CD14-positive monocyte (primary cell): ENCODE results near the gene NDUFB6. TPM values are rescaled to one million over a fixed set of nuclear protein-coding genes. Genes with fewer than 3 reads are reported as not detected.

Source experiments
- DNase-seq, 3 donors: peaks; one replicate each; pipeline ENCODE4 v3.0.0-alpha.2; 2011 to 2022
- H2AFZ ChIP-seq: 2 replicates; pipeline ENCODE4 v1.6.0; 2012; ENCODE audit warnings: mild to moderate bottlenecking, low read depth, low read length, inconsistent platforms; ENCODE audit not compliant: insufficient read depth, poor library complexity, severe bottlenecking
- H3K27ac ChIP-seq, 2 donors: 1 replicate in 1 of 2; 2 replicates in 1 of 2; pipeline ENCODE4 v1.5.1; 2012 to 2013; ENCODE audit warnings: low read length in 2 of 2, control low read depth in 1 of 2, inconsistent platforms in 1 of 2, low read depth in 1 of 2, mild to moderate bottlenecking in 1 of 2
- H3K27me3 ChIP-seq, 2 donors: one replicate each; pipeline versions ENCODE4 v1.6.0 to v1.6.1; 2011 to 2013; ENCODE audit warnings: low read length in 2 of 2; ENCODE audit not compliant: control insufficient read depth in 2 of 2, insufficient read depth in 2 of 2
- H3K36me3 ChIP-seq, 2 donors: replicated peaks in 1 of 2; 1 replicate in 1 of 2; 2 replicates in 1 of 2; pipeline versions ENCODE4 v1.5.1 to v1.6.1; 2012 to 2013; ENCODE audit warnings: low read length in 2 of 2, control low read depth in 1 of 2, inconsistent platforms in 1 of 2, mild to moderate bottlenecking in 1 of 2; ENCODE audit not compliant: insufficient read depth in 2 of 2, control insufficient read depth in 1 of 2
- H3K4me1 ChIP-seq, 2 donors: 1 replicate in 1 of 2; 2 replicates in 1 of 2; pipeline versions ENCODE4 v1.5.1 to v1.6.1; 2012 to 2013; ENCODE audit warnings: low read length in 2 of 2, control low read depth in 1 of 2, inconsistent platforms in 1 of 2, mild to moderate bottlenecking in 1 of 2, moderate library complexity in 1 of 2; ENCODE audit not compliant: insufficient read depth in 2 of 2, control insufficient read depth in 1 of 2
- H3K4me2 ChIP-seq: replicated peaks from 2 replicates; pipeline ENCODE3; 2012; ENCODE audit warnings: low read length, moderate library complexity, mild to moderate bottlenecking; ENCODE audit not compliant: poor library complexity, severe bottlenecking; ENCODE audit errors: extremely low read depth
- H3K4me3 ChIP-seq, 3 experiments: fragments of 200-600 bp in 1 of 3; sonication (generic) in 1 of 3; replicated peaks in 1 of 3; 1 replicate in 2 of 3; 2 replicates in 1 of 3; pipeline ENCODE4 v1.5.1; 2011 to 2013; ENCODE audit warnings: low read length in 3 of 3, mild to moderate bottlenecking in 3 of 3, control low read depth in 2 of 3, low read depth in 2 of 3, inconsistent platforms in 1 of 3, moderate library complexity in 1 of 3
- H3K79me2 ChIP-seq: 2 replicates; pipeline ENCODE4 v1.6.0; 2012; ENCODE audit warnings: mild to moderate bottlenecking, control low read depth, inconsistent platforms, low read length, moderate library complexity; ENCODE audit not compliant: insufficient read depth
- H3K9ac ChIP-seq: 2 replicates; pipeline ENCODE4 v1.6.0; 2017; ENCODE audit warnings: low read length, mild to moderate bottlenecking; ENCODE audit not compliant: insufficient read depth, poor library complexity, severe bottlenecking
- H3K9me3 ChIP-seq, 2 donors: replicated peaks in 1 of 2; 1 replicate in 1 of 2; 2 replicates in 1 of 2; pipeline versions ENCODE4 v1.5.1 to v1.6.1; 2012 to 2013; ENCODE audit warnings: low read length in 2 of 2, control low read depth in 1 of 2; ENCODE audit not compliant: control insufficient read depth in 1 of 2, insufficient read depth in 1 of 2
- H4K20me1 ChIP-seq: 2 replicates; pipeline ENCODE4 v1.6.0; 2012; ENCODE audit warnings: mild to moderate bottlenecking, low read length, control low read depth, moderate library complexity; ENCODE audit not compliant: insufficient read depth
- H3K27ac Mint-ChIP-seq, 7 donors: one replicate each; pipeline ENCODE4 v1.8.0; 2020; ENCODE audit warnings: mild to moderate bottlenecking in 7 of 7, mixed read lengths in 7 of 7, moderate library complexity in 6 of 7, inconsistent platforms in 2 of 7
- H3K27me3 Mint-ChIP-seq, 3 donors: one replicate each; pipeline ENCODE4 v1.8.0; 2021 to 2022; ENCODE audit warnings: low read depth in 3 of 3, mild to moderate bottlenecking in 3 of 3, mixed read lengths in 3 of 3, moderate library complexity in 3 of 3, inconsistent platforms in 1 of 3
- H3K36me3 Mint-ChIP-seq, 2 donors: one replicate each; pipeline ENCODE4 v1.8.0; 2020; ENCODE audit warnings: mixed read lengths in 2 of 2, inconsistent platforms in 1 of 2, mild to moderate bottlenecking in 1 of 2
- H3K4me1 Mint-ChIP-seq: one replicate; pipeline ENCODE4 v1.8.0; 2020; ENCODE audit warnings: mild to moderate bottlenecking, mixed read lengths
- H3K4me3 Mint-ChIP-seq, 2 donors: one replicate each; pipeline ENCODE4 v1.8.0; 2020; ENCODE audit warnings: mild to moderate bottlenecking in 2 of 2, mixed read lengths in 2 of 2, moderate library complexity in 1 of 2
- H3K9me3 Mint-ChIP-seq, 7 donors: one replicate each; pipeline ENCODE4 v1.8.0; 2020 to 2022; ENCODE audit warnings: mixed read lengths in 7 of 7, mild to moderate bottlenecking in 6 of 7, moderate library complexity in 6 of 7, inconsistent platforms in 2 of 7
- CTCF ChIP-seq: fragments of 200-600 bp; IDR thresholded peaks from one replicate; pipeline ENCODE4 v1.8.0; 2022; ENCODE audit warnings: antibody characterized with exemption, mild to moderate bottlenecking
- WGBS: methylation state at CpG from one replicate; pipeline ENCODE4 v1.1.5; 2013; ENCODE audit warnings: missing lambda C conversion rate; ENCODE audit not compliant: insufficient coverage; 5-methylcytosine and 5-hydroxymethylcytosine counted together
- intact Hi-C, 2 donors: fragments of 100-400 bp; cut with micrococcal nuclease; formaldehyde crosslinking; loops; one replicate each; pipeline versions ENCODE4 v1.15.0 to v1.15.1; 2023
- polyA plus RNA-seq, 3 donors: library from polyadenylated mRNA; depleted of rRNA in 1 of 3; unstranded in 2 of 3; stranded (reverse) in 1 of 3; fragments of 300-500 nt in 2 of 3; fragments of >200 nt in 1 of 3; fragmentation: Illumina TruSeq in 2 of 3; gene quantifications; 1 replicate in 2 of 3; 2 replicates in 1 of 3; pipeline ENCODE4 v1.2.3, GENCODE V29; 2012 to 2021

NDUFB6 gene
- polyA plus RNA-seq, 3 donors, result 16.2 to 88.2 (median 77.6) TPM

GRCh38 chr9:32584784-32585183, 11.8 kb upstream of the NDUFB6 start:
- no peak overlapping the region for H3K4me3 Mint-ChIP-seq
- peaks cover 16 to 33% (median 17%) of the 10 kb centered on the region in 3 donors for H3K27me3 Mint-ChIP-seq
- Histone ChIP-seq H3K4me1 (no peaks in the 10 kb centered on the region), H3K4me3 (no peak overlapping the region), H2AFZ (no peak overlapping the region), H3K4me2 (no peak overlapping the region), H3K36me3 (no peaks in the 10 kb centered on the region), H4K20me1 (no peaks in the 10 kb centered on the region), H3K27ac (no peak overlapping the region), H3K9me3 (no peaks in the 10 kb centered on the region), H3K27me3 (peaks cover 6 to 15% of the 10 kb centered on the region in 2 donors), H3K9ac (no peak overlapping the region), H3K79me2 (no peaks in the 10 kb centered on the region)
- intact Hi-C loops, result loop anchor here in 1 of 2 donors (5.0 kb wide), 1 partner anchor 388 kb away; no protein-coding TSS in a partner anchor
- no peak for DNase-seq
- no peaks in the 10 kb centered on the region for H3K4me1 Mint-ChIP-seq
- no peaks in the 10 kb centered on the region for H3K9me3 Mint-ChIP-seq
- no peak for TF ChIP-seq CTCF
- no CpG with 5 or more reads among the region's 2 CpGs for WGBS
- no peaks in the 10 kb centered on the region for H3K36me3 Mint-ChIP-seq
- no peak overlapping the region for H3K27ac Mint-ChIP-seq

- TF ChIP-seq CTCF, result peak; percentile 14
- H3K27me3 ChIP-seq, result peaks cover 12 to 14% of the 10 kb centered on the region in 2 donors
- H3K9me3 ChIP-seq, result no peaks in the 10 kb centered on the region
- no peak overlapping the region for H3K27ac ChIP-seq
- no peaks in the 10 kb centered on the region for H3K4me1 ChIP-seq
- H2AFZ ChIP-seq, result no peak overlapping the region
- Mint-ChIP-seq H3K4me3 (no peak overlapping the region), H3K36me3 (no peaks in the 10 kb centered on the region), H3K27me3 (peaks cover 23 to 40% (median 24%) of the 10 kb centered on the region in 3 donors), H3K27ac (no peak overlapping the region), H3K4me1 (no peaks in the 10 kb centered on the region), H3K9me3 (no peaks in the 10 kb centered on the region)
- no peak overlapping the region for H3K4me3 ChIP-seq
- no peaks in the 10 kb centered on the region for H4K20me1 ChIP-seq
- no peaks in the 10 kb centered on the region for H3K36me3 ChIP-seq
- no peak overlapping the region for H3K4me2 ChIP-seq
- intact Hi-C loops, result loop anchor here in 1 of 2 donors (5.0 kb wide), 1 partner anchor 391 kb away; no protein-coding TSS in a partner anchor
- no CpG with 5 or more reads among the region's 3 CpGs for WGBS
- no peak overlapping the region for H3K9ac ChIP-seq
- DNase-seq, result peak in 2 of 3 donors; percentile 9 to 14
- no peaks in the 10 kb centered on the region for H3K79me2 ChIP-seq
Observed at GRCh38 chr9:32581512-32582143, 8.7 kb upstream of the NDUFB6 start.
